Hematopoietic multipotent progenitor cell (in vitro differentiated cells): ENCODE results near the gene FKBP7. TPM values are rescaled to one million over a fixed set of nuclear protein-coding genes. Genes with fewer than 3 reads are reported as not detected.
A peak's percentile ranks its signal among the peaks of the same experiment; 100 is the strongest.
"Not testable (repeated sequence)": the region's sequence is repeated elsewhere in the genome, so short reads cannot be mapped to it uniquely, and the experiment has no call there.

Experiments
- DNase-seq, 3 donors: peaks; one replicate each; pipeline ENCODE4 v3.0.0-alpha.2; 2011 to 2015; ENCODE audit warnings: low read depth in 2 of 3, low spot score in 2 of 3
- total RNA-seq: library from RNA; depleted of rRNA; stranded (reverse); fragments of >200 nt; gene quantifications from one replicate; pipeline ENCODE4 v1.2.3, GENCODE V29; 2012

Gene FKBP7
- total RNA-seq, 1 donor, result 2.7 TPM

DNA sequence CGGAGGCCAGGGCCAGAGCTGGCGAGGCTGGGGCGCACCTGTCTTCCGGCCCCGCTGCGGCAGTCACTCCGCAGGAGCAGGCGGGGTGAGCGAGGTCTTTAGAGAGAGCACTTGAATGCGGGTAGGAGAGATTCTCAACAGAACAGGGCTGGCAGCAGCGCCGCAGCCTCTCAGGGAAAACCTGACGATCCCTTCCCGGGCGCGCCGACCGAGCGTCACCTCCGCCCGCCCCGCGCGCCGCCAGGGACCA is 28.0 kb downstream of the FKBP7 start:
- DNase-seq, result peak in 1 of 3 donors; percentile 70

- peak in 1 of 3 donors; percentile 6 for DNase-seq
Measured at GRCh38 chr2:178449700-178450523, 28.5 kb downstream of the FKBP7 start.

DNA sequence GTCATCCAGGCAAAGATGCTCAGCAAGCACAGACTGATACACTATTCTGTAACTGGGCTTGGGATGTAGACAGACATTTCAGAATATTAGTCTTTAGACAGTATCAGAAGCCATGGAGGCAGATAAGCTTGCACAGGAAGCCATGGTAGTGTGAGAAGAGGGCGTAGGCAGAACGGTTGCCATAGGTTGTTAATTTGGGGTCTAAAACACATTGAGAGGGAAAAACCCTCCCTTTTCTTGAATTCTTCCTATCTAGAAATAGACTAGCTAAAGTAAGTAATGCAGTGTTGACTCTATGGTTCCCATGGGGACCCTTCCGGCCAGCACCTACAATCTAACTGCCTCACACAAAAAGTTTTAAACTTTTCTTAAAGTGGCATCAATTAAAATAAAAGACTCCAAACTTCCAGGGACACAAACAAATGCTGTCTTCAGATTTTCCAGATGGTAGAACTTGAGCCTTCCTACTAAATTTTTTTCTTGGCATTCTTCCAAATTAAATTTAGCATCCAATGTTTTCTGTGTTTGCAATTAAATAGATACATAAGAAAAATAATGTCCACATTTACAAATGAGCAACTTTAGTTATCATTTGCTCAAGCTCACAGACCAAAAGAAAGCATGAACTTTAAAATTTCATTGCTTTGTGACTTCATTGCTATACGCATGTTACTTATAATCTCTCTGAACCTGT is 29.3 kb downstream of the FKBP7 start:
- no peak for DNase-seq

GRCh38 chr2:178441426-178441825 is 37.0 kb downstream of the FKBP7 start:
- DNase-seq, result no peak

DNA sequence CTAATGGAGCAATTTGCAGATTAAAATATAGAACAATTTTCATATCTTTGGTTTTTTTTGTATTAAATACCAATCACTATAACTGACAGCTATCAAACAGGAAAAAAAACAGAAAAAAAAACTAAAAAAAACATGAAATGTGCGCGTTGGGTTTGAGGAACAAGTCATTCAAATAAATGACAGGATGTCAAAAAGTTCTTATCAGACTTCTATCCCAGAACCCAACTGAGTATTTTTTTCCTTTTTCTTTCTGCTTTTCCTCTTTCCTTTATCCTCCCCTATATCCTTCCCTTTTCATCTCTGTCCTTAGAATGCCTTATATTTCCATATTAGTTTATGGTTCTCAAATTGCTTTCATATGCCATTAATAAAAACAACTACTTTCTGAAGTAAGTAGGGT is 41.7 kb downstream of the FKBP7 start:
- DNase-seq, result no peak

DNA sequence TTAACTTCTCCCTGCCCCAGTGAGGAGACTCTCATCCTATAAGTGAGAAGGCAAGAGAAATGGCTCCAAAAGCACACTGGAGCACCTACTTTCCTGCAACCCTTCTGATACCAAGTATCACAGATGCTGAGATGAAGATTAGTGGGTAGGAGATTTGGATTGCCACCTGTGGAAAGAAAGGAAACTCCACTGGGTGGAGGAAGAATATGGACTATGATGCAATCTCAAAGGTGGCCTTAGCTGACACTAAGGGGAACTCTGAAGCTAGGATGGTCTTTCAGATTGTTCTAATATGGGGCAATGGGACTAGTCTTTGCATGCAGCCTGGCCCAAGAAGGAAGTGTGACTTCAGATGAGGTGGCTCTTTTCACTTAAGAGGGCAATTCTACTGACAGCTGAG is 49.1 kb downstream of the FKBP7 start:
- DNase-seq, result no peak

GRCh38 chr2:178428396-178428806 is 50.0 kb downstream of the FKBP7 start:
- DNase-seq, result no peak

- no peak for DNase-seq
Measured at GRCh38 chr2:178427458-178427857, 50.9 kb downstream of the FKBP7 start.

DNA sequence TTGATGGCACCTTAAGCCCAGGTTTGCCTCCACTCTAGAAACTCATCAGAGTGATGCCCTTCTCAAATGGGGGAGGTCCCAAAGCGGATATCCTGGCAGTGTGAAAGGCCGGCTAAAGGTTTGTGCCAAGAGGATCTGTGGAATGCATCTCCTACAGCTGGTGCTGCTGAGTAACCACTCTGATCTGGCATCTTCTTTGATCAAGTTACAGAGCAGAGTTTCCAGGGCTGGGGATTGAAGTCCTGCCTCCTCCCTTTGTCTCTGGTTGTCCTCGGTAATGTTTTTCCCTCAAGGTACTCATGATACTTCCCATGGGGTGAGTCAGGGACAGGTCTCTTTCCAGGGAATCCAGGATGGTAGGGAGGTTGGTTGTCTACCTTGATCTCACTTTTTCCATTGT is 52.0 kb downstream of the FKBP7 start:
- no peak for DNase-seq

DNA sequence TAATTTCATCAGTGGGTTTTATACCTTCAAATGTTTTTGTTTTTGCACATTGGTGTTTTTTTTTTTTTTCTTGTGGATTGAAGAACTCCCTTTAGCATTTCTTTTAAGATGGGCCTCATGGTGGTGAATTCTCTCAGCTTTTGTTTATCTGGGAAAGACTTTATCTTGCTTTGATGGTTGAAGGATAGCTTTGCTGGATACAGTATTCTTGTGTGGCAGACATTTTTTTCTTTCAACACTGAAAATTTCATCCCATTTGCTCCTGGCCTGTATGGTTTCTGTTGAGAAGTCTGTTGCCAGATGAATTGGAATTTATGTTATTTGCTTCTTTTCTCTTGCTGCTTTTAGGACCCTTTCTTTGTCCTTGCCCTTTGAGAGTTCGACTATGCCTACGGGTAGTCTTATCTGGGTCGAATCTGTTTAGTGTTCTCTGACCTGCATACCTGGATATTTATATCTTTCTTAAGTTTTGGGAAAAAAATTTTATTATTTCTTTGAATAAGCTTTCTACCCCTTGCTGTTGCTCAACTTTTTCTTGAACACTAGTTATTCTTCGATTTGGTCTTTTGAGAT is 53.1 kb downstream of the FKBP7 start:
- DNase-seq, result no peak

DNA sequence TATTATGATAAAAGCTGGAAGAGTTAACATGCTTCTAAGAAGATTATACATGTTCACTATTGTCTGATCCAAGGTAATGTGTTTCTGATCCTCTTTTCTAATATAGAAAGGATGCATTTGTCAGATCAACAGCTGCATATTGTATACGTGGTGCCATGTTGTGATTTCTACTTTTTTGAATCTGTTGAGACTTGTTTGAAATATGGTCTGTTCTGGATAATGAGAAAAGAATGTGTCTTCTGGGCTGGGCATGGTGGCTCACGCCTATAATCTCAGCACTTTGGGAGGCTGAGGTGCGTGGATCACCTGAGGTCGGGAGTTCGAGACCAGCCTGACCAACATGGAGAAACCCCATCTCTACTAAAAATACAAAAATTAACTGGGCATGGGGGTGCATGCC is 54.7 kb downstream of the FKBP7 start:
- not testable (repeated sequence) for DNase-seq

DNA sequence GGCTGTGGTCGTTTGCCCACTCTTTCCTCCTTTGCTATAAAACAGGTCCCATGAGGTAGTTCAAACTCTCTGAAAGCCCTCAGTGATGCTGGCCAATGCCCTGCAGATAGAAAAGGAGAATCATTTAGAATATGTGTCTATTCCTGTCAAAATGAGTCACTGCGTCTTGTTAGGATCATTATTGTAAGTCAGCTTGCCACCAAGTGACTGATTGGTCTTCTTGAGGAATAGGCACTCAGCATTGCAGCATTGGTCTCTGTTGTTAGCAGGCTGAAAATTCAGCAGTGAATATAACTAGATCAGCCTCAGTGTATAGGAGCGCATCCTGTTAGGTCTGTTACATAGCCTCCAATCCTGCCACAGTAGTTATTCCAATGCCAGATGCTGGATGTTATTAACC is 56.3 kb downstream of the FKBP7 start:
- no peak for DNase-seq

- DNase-seq, result no peak
Measured at GRCh38 chr2:178420463-178420999, 57.9 kb downstream of the FKBP7 start.

GRCh38 chr2:178419123-178419522 is 59.3 kb downstream of the FKBP7 start:
- peak in 2 of 3 donors; percentile 17 to 56 for DNase-seq

GRCh38 chr2:178418426-178418825 is 60.0 kb downstream of the FKBP7 start:
- DNase-seq, result no peak

DNA sequence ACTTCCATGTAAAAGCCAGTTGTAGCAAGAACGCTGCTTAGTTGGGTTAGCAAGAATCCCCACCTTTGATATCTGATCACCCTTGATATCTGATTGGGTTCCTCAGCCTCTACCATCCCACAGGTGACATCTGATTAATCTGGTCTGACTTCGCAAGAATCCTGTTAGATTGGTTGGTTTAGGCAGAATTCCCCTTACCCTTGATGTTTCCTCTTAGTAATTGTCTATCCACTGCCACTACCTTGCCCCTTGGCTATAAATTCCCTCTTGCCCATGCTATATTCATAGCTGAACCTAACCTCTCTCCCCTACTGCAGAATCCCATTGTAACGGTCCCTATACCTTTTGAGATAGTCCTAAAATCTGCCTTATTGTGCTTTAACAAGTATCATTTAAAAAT is 60.5 kb downstream of the FKBP7 start:
- no peak for DNase-seq

DNA sequence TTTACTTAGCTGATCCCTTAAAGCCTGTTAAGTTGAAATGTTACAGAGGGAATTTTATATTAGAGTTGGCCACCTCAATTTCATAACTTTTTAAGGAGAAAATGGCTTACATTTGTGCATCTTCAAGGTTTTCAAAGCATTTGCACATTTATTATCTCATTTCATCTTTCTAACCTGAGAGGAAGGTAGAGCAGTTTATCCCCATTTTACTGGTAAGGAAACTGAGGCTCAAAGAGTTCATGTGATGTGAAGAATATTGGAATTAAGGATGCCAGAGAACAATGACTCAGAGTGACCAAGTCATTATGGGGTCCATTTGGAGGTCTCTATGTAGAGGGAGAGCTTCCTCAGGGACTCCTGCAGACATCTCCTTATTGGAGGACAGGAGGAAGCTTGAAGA is 62.4 kb downstream of the FKBP7 start:
- no peak for DNase-seq

DNA sequence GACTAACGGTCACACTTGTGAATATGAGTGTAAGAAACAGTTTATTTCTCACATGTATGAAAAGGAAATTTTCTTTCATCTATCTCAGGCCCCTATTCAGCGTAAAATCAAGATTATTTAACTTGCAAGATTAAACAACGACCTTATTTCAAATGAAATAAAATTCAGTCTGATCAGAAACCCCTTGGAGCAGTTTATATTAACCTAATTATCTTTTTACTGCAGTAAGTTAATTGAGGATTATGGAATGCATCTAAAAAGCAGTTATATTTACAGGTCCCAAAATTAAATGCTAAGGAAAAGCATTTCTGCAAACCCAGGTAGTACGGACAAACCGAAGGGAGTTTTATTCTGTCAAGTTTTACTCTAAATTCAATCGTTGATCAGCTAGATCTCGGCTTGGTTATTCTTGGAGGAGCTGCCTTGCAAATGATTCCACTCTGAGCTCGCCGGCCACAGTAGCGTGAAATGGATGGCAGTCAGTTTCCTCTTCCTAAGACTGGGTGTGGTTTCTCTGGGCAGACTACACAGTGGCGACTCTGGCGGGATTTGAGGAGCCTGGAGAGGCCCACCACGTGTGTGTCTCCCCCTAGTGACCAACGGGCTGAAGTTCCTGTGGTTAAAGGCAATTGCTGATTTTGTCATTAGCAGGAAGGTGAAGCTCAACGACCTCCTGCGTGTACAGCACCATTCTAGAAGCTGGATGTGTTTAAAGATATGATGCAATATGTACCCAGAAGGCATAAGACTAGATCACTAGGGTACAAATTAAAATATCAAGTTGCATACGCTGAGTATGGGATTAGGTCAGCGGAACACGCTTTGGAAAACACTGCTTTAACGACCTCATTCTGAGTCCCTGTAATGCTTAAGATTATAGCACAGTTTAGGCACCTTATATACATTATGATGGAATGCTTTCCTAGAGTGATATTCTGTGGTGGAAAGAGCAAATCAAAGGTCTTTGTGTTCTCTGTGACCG is 63.8 kb downstream of the FKBP7 start:
- DNase-seq, result peak; percentile 35 to 96 (median 95)
